ENCODE data around the gene NAGA.

DNA sequence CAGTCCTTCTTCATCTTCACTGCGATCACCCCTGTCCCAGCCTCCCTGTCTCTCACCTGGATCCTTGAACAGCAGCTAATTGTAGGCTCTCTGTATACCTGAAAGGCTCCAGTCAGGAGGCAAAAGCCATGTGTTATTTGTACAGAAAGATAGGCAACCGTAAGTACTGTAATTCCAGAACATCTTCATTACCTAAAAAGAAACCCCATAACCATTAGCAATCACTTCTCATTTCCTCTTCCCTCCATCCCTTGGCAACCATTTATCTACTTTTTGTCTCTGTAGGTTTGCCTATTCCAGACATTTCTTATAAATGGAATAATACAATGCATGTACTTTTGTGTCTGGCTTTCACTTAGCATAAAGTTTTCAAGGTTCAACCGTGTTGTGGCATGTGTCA lies 17.8 kb downstream of the NAGA start:
- TF ChIP-seq, protein P1, sequence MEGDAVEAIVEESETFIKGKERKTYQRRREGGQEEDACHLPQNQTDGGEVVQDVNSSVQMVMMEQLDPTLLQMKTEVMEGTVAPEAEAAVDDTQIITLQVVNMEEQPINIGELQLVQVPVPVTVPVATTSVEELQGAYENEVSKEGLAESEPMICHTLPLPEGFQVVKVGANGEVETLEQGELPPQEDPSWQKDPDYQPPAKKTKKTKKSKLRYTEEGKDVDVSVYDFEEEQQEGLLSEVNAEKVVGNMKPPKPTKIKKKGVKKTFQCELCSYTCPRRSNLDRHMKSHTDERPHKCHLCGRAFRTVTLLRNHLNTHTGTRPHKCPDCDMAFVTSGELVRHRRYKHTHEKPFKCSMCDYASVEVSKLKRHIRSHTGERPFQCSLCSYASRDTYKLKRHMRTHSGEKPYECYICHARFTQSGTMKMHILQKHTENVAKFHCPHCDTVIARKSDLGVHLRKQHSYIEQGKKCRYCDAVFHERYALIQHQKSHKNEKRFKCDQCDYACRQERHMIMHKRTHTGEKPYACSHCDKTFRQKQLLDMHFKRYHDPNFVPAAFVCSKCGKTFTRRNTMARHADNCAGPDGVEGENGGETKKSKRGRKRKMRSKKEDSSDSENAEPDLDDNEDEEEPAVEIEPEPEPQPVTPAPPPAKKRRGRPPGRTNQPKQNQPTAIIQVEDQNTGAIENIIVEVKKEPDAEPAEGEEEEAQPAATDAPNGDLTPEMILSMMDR (conservative IDR thresholded peaks at IDR 0.05 in 1 of 2, IDR thresholded peaks at IDR 0.05 in 1 of 2; ENCODE audit: low read depth in 1 of 2, low read length in 2 of 2) = no peak
- no peak for TF ChIP-seq EZH2 (IDR thresholded peaks at IDR 0.05; ENCODE audit: low read length, missing control alignments)
